GM18873 (cell line): ENCODE results near the gene SIVA1.

Experiments
- ATAC-seq: cut with Tn5 transposase; IDR thresholded peaks from one replicate; pipeline ENCODE4 v1.9.1; 2021; ENCODE audit warnings: mild to moderate bottlenecking, moderate library complexity, moderate number of reproducible peaks; ENCODE audit not compliant: unreplicated experiment, low FRiP score

The SIVA1 gene

DNA sequence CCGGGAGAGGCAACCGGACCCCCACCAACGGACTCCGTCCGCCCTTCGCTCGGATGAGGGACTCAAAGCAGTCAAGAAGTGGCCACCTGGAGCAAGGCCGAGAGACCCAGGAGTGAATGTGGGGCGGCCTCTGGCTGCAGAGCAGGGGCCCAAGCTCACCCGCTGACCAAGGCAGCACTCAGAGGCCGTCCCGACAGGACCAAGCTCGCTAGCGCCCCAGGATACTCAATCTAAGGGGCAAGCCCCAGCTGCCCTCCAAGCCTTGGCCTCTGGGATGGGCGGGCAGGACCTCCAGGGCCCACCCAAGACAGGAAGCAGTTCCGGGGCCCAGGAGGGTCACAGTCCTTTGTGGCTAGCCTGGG, 41.7 kb downstream of the SIVA1 start:
- ATAC-seq, result no peak

DNA sequence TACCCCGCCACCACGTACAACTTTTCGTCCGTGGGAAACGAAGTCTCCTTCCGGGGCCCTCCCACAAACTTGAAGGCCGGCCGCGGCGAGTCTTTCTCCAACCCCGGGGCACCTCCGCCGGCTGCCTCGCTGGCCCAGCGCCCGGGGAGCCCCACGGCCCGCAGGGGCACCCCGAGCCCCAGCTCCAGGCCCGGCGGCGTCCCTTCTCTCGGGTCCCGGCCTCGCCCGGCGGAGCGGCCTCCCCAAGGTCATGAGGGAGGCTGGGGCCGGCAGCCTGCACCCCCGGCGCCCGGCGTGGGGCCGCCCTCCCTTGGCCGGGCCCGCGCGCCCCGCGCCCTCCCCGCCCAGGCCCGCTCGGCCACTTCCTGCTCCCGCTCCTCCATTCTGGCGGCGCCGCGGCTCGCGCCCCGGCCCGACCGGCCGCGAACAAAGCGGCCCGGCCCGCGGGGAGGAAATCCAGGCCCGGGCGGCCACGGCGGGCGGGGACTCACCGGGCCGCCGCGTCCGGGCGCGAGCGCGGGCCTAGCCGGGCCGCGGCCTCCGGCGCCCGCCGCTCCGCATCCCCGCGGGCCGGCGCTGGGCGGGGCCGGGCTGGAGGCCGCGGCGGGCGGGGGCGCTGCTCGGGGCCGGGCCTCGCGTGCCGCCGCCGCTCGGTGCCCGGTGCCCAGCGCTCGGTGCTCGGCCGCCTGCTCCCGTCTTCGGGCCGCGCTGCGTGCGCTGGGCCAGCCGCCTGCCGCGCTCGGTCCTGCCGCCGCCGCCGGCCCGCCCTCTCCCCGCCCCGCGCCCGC, 42.2 kb downstream of the SIVA1 start, which contains the start of gene AKT1:
TSS of gene AKT1 (minus strand) at position 756 of the 788 bp plus-strand sequence. CDS start 3,105 bp downstream, outside the sequence.
- ATAC-seq, result no peak

DNA sequence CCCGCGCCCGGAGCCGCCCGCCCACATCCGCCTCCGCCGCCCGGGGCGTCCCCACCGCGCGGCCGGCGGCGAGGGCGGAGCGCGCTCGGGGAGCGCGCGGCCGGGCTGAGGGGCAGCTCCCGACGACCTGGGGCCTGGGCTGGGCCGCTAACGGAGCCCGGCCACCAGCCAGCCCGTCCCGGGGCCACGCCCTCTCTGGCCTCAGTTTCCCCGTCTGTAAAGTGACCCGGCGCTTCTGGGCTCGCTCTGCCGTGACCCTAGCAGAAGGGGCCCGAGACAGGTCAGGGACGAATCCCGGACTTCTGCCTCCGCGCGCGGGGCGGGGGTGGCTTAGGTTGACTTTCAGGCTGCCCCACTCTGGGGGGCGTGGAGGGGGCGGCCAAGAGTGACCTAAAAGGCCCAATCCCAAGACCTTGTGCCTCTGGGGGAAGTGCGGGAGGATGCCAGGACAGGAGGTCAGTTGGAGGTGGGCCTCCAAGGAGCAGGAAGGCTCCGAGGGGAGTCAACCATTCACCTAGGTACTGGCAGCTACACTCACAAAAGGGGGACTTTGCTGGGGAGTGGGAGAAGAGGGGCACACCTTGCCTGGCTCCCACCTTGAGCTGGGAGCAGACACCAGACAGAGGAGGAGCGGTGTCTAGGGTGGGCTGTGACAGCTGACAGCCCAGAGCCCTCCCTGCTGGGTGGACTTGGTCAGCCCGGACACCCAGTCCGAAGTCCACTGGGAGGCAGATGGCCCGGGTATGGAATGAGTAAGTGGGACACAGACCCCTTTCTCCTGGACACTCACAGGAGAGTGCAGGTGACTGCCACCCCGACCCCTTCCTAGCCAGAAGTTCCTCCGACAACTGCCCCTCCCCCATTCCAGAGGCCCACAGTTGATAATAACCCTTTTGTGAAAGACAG, 43.1 kb downstream of the SIVA1 start:
- no peak for ATAC-seq

DNA sequence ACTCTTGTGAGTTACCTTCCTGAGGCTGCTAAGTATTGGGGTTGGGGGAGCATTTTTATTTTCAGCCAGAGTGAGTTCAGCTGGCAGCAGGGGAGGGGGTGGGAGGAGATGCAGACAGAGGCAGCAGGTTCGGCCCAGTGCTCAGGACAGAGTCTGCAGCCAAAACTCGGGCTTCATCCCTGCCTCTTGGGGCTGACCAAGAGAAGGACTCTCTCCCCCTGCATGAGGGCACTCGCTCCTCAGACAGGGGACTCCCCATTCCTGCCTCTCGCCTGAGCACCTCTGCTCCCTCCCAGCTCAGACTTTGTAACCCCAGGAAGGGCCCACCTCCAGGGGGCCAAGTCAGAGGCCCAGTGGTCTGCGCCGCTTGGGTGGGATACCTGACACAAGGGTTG, 43.7 kb downstream of the SIVA1 start:
- ATAC-seq, result no peak

GRCh38 chr14:104797115-104798044, 44.4 kb downstream of the SIVA1 start:
- no peak for ATAC-seq

DNA sequence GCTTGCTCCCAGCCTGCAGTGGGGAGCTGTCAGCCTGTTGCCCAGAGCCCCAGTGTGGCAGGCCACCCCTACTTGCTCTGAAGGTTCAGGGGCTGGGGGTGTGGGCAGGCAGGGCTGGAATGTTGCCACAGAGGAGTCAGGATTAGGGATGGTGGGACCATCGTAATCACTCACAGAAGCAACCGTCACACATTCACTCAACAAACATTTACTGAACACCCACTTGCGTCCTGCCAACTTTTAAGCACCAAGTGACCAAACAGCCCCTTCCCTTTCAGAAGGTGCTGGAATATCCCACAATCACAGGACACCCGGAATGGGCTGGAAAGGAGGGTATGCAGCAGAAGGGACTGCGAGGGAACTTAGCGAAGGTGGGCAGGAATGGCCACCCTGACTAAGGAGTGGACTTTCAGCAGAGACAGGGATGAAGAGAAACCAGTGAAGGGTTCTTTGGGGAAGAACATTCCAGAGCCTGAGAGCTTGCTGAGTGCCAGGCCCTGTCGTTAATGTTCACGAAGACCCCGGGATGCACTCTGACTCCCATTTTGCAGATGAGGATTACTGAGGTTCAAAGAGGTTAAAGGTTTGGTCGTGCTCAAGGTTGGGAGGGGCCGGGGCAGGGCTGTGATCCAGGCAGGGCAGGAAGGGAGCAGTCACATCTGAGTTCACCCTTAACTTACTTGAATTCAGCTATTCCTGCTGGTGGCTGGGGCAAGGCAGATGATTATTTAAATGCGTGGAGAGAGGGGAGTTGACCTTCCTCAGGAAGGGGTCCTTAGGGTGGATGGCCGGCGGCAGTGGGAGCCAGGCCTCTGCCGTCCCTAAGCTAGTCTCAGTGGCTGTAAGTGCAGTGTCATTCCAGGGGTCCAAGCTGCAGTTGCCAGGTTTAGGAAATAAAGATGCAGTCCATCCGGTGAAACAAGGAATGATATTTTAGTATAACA, 45.6 kb downstream of the SIVA1 start:
- ATAC-seq, result no peak

GRCh38 chr14:104799244-104800014, 46.5 kb downstream of the SIVA1 start:
- ATAC-seq, result no peak

DNA sequence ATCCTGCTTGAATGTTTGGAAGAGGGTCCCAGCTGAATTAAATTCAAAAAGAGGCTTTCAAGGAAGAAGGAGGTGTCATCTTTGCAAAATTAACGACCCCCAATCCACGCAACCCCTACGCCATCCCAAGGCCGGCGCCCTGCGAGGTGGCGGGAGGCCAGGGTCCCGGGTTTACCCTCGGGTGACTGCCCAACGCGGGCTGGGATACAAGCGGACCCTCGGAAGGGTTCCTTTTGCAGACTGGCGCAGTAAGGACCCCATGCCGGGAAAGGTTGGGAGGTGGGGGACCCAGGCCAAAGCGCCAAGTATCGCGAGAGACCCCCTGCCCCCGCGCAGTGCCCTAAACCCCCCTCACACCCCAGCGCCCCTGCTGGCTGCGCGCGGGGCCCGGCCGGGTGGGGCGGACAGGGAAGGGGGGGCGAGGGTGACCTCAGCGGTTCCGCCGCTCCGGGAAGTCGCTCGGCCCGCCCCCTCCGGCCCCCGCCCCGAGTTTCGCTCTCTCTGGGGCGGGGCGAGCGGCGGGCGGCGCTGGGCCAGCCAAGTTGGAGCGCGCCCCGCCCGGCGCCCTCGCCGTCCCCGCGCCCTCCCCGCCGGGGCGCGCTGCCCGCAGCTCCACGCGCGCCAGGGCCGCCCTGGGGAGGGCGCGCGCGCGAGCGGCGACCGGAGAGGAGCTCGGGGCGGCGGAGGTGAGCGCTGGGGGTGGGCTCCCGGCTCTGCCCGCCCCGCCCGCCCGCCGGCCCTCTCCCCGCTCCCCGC, 47.2 kb downstream of the SIVA1 start:
- ATAC-seq, result no peak

- ATAC-seq, result no peak
Observed at GRCh38 chr14:104800771-104801519, 48.0 kb downstream of the SIVA1 start, which contains the start of gene ZBTB42. Gene ZBTB42, plus strand, starts transcription at chr14:104801101. Its CDS starts 97 bp downstream, at chr14:104801198.

DNA sequence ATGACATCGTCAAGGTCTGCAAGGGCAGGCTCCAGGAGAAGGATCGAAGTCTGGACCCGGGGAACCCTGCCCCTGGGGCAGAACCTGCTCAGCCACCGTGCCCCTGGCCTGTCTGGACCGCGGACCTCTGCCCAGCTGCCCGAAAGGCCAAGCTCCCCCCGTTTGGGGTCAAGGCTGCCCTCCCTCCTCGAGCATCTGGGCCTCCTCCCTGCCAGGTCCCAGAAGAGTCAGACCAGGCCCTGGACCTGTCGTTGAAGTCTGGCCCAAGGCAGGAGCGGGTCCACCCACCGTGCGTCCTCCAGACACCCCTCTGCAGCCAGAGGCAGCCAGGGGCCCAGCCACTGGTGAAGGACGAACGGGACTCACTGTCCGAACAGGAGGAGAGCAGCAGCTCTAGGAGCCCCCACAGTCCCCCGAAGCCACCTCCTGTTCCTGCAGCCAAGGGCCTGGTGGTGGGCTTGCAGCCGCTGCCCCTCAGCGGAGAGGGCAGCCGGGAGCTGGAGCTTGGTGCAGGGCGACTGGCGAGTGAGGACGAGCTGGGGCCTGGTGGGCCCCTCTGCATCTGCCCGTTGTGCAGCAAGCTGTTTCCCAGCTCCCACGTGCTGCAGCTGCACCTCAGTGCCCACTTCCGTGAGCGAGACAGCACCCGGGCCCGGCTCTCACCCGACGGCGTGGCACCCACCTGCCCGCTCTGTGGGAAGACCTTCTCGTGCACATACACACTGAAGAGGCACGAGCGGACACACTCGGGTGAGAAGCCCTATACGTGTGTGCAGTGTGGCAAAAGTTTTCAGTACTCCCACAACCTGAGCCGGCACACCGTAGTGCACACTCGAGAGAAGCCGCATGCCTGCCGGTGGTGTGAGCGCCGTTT, 48.8 kb downstream of the SIVA1 start:
- ATAC-seq, result no peak

GRCh38 chr14:104802394-104803184, 49.6 kb downstream of the SIVA1 start:
- no peak for ATAC-seq

DNA sequence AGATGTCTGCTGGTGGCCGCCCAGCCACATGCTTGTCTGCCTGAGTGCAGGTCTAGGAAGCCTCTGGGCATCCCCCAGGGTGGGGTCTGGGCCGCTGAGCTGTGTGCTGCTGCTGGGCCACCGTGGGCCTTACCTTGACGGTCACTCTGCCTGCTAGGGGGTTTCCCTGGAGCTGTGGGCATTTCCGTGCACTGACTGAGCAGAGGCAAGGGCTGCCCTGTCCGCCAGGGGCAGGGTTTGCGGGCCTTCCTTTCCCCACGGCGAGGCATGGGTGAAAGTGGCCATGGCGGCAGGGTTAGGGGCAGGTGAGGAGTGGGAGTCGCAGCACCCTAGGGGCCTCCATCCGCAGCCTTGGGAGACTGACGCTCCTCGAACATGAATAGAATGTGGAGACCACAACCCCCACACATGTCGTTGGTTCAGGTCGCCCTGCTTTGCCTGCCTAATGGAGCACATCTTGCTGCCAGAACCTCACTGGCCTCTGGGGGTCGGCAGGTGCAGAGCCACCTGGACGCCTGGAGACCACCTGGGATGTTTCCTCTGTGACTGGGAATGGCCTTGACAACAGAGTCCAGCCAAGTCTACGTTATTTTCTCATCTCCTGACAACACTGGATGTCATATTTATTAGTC, 50.4 kb downstream of the SIVA1 start:
- no peak for ATAC-seq

DNA sequence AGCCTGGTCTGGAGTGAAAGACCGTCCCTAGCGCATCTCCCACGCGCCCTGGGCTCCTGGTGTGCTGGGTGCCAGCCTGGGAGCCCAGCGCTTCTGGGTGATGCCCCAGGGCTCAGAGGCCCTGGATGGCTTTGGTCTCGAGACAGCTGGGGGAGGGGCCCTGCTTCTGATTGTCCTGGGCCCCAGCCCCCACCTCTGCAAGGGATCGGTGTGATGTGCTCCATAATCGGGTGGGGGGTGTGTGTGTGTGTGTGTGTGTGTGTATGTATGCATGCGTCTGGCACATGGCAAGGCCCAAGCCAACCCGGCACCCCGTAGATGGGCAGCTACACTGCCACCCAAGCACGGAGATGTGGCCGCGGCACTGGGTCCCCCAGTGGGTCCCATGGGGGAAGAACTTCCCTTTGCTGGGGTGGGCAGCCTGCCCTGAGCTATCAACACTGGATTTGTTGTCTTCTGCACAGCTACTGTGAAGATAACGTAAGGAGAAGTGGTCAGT, 51.0 kb downstream of the SIVA1 start:
- no peak for ATAC-seq

DNA sequence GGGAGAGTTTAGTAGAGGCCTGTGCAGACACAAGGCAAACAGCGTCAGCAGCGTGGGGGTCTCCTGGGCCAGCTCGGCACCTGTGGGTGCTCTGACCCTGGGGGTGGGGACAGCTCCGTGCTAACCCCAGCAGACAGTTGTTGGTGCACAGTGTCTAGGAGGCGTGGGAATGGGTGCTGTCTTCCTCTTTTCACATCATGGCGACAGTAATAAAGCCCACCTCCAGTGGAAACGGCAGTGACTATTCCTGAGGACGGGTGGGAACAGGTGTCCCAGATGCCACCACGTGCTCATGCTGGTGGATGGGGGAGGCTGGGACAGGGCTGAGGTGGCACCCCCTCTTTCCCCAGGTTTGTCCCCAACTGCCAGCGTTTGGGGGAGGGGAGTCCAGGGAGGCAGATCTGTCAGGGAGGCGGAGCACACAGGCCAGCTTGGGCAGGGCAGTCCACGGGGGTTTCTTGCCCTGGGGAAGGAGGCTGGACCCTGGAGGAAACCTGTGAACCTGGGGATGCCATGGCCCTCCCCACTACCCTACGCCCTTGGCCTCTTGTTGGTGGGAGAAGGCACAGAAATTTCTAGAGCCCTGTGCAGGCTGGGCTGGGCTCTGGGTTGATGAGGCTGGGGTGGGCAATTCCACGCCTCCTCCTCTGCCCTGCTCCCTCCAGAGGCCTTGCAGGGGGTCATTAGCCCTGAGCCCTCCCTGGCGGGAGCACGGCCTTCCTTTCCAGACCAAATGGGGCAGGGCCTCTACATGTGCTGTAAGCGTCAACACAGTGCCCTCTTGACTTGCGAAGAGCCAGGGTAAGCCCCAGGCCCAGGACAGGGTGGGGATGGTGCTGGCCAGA, 51.8 kb downstream of the SIVA1 start:
- ATAC-seq, result no peak
